Lower leg skin (tissue), 4 donors: ENCODE measurements around the gene FRY. TPM values are rescaled to one million over a fixed set of nuclear protein-coding genes. Genes with fewer than 3 reads are reported as not detected.
A peak's percentile ranks its signal among the peaks of the same experiment; 100 is the strongest.

Experiments used
- DNase-seq, 2 donors: peaks; one replicate each; pipeline ENCODE4 v3.0.0-alpha.2; 2019; ENCODE audit warnings: low spot score in 2 of 2
- H3K4me3 ChIP-seq: fragments of 200-600 bp; sonication (generic); 2 replicates; pipeline ENCODE4 v1.5.1; 2017; ENCODE audit warnings: mild to moderate bottlenecking, low read depth; ENCODE audit not compliant: poor library complexity, severe bottlenecking
- POLR2A ChIP-seq, 2 donors: fragments of 450-650 bp; IDR thresholded peaks; one replicate each; pipeline ENCODE4 v1.6.1; 2016 to 2017; ENCODE audit warnings: antibody characterized with exemption in 2 of 2, mild to moderate bottlenecking in 1 of 2, moderate library complexity in 1 of 2
- WGBS, 2 donors: methylation state at CpG; one replicate each; pipeline ENCODE4 v1.1.5; 2018; 5-methylcytosine and 5-hydroxymethylcytosine counted together
- intact Hi-C: fragments of 100-400 bp; cut with DNase I; formaldehyde crosslinking; loops from one replicate; pipeline ENCODE4 v1.15.0; 2023; ENCODE audit warnings: low total_unique reads
- total RNA-seq, 4 donors: library from RNA; depleted of rRNA; stranded (reverse); fragments of >200 nt; gene quantifications; one replicate each; pipeline ENCODE4 v1.1.0, GENCODE V29; 2016
- TF ChIP-seq, protein P1 (sequence below), 3 donors: fragments of 450-650 bp; IDR thresholded peaks; one replicate each; pipeline ENCODE4 v1.5.1; 2016; ENCODE audit warnings: antibody characterized with exemption in 3 of 3, mild to moderate bottlenecking in 3 of 3, moderate library complexity in 2 of 3

Gene FRY
- total RNA-seq, 4 donors from 2014 or later, result 24.9 to 39.6 (median 35.9) TPM

DNA sequence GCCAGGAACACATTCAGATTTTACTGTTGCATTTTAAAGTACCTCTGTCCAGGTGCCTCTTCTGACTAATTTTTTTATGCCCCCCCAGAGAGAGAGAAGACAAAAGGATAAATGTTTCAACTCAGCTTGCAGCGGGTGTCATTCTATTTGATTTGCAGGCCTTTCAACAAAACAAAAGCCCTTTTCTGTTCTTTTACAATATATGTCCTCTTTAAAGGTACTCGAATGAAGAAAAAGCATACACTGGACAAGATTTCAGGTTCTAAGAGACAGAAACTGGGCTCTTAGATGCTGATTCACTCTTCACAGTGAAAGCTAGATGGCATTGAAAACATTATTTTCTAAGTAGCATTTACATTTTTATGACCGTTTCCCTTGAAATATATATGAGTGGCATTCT, 2.9 kb upstream of the FRY start:
- 78 to 88% methylated on average over 3 of the region's 3 CpGs for WGBS, 2 donors
- H3K4me3 ChIP-seq, result no peak overlapping the region
- DNase-seq, result no peak
- intact Hi-C loops, result no loop called here
- TF ChIP-seq POLR2A (IDR thresholded peaks at IDR 0.05), result no peak
- TF ChIP-seq, protein P1, sequence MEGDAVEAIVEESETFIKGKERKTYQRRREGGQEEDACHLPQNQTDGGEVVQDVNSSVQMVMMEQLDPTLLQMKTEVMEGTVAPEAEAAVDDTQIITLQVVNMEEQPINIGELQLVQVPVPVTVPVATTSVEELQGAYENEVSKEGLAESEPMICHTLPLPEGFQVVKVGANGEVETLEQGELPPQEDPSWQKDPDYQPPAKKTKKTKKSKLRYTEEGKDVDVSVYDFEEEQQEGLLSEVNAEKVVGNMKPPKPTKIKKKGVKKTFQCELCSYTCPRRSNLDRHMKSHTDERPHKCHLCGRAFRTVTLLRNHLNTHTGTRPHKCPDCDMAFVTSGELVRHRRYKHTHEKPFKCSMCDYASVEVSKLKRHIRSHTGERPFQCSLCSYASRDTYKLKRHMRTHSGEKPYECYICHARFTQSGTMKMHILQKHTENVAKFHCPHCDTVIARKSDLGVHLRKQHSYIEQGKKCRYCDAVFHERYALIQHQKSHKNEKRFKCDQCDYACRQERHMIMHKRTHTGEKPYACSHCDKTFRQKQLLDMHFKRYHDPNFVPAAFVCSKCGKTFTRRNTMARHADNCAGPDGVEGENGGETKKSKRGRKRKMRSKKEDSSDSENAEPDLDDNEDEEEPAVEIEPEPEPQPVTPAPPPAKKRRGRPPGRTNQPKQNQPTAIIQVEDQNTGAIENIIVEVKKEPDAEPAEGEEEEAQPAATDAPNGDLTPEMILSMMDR (IDR thresholded peaks at IDR 0.05), result no peak

DNA sequence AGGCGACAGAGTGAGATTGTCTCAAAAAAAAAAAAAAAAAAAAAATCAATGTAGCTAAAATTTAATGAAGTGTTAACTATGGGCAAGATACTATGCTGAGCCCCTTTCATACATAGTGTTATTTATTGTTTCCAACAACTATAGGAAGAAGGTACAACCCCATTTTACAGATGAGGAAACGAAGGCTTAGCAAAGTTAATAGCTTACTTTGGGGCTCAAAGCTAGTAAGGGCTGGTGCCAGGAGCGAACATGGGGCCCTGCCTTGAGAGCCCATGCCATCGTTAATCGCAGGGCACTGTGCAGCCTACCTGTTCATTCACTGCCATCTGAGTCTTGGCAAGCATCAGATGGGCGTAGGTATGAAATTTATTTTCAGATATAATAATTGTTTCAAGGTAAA, 1.9 kb upstream of the FRY start:
- intact Hi-C loops, result loop anchor here (10.0 kb wide), 1 partner anchor 275 kb away; no protein-coding TSS in a partner anchor
- no peak overlapping the region for H3K4me3 ChIP-seq
- TF ChIP-seq POLR2A (IDR thresholded peaks at IDR 0.05), result no peak
- TF ChIP-seq, protein P1 (IDR thresholded peaks at IDR 0.05), result no peak
- no peak for DNase-seq
- 88 to 94% methylated on average over 6 of the region's 6 CpGs for WGBS, 2 donors

DNA sequence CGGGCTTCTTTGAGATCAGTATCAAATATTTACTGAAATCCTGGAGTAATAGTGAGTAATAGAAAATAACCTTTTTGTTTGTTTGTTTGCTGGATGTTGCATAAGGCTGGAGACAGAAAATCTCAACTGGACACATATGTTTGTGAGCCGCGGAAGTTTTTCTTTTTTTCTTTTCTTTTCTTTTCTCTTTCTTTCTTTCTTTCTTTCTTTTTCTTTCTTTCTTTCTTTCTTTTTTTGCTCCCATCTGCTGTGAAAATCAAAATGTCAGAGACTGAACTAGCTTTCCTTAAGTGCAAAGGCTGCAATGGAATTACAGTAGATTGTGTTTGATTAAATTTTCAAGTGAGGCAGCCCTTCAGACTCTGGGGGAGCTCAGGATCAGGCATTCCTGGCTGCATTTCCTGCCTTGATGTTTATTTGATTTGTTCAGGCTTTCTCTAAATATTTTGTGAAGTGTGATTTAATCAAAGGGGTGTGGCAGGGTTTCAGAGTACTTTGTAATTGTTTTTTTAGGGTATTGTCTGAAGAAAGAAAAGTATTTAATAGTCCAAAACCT, 319 bp downstream of the FRY start:
- DNase-seq, result no peak
- intact Hi-C loops, result loop anchor here (10.0 kb wide), 1 partner anchor 273 kb away; no protein-coding TSS in a partner anchor
- no peak for TF ChIP-seq POLR2A (IDR thresholded peaks at IDR 0.05)
- TF ChIP-seq, protein P1 (IDR thresholded peaks at IDR 0.05), result no peak
- WGBS, 2 donors, result 27 to 32% methylated on average over 3 of the region's 3 CpGs
- peak overlapping the region; percentile 55 for H3K4me3 ChIP-seq

DNA sequence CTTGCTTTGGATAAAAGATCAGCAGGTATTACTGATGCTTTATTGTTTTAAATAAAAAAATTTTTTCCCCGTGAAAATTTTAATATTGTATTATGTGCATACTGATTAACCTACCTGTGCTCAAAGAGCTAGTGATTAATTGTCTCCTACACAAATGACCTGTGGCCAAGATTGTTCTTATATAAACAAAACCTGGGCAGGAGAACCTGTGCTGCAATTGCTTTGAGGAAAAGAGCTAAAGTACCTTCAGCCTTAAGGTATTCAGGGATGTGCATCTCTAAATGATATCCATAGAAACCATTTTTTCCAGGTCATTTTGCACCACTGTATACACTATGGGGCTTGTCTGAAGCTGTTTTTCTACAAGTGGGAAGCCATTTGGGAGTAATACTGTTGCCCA, 1.2 kb downstream of the FRY start:
- intact Hi-C loops, result loop anchor here (10.0 kb wide), 1 partner anchor 272 kb away; no protein-coding TSS in a partner anchor
- no peak for DNase-seq
- TF ChIP-seq POLR2A (IDR thresholded peaks at IDR 0.05), result no peak
- TF ChIP-seq, protein P1 (IDR thresholded peaks at IDR 0.05), result no peak
- 61 to 76% methylated on average over 1 of the region's 1 CpG for WGBS, 2 donors
- H3K4me3 ChIP-seq, result no peak overlapping the region

DNA sequence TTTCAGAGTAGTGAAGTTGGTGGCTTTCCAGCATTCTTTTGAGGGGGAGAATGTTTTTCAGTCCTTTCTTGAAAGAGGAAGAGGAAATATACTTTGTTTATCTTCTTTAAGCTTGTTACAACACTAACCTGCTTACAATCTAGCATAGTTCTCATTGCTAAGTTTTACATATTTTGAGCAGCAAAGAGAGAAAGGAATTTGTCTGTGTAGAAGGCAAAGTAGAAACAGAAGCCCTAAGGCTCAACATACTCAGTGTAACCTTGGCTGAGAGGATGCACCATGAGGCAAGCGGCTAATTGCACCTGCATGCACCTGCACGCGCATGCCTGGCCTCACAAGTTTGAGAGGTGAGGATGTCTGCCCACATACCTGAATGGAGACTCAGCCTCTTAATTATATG, 2.2 kb downstream of the FRY start:
- DNase-seq, result no peak

More for the DNA sequence above, 2.2 kb downstream of the FRY start:
- H3K4me3 ChIP-seq, result no peak overlapping the region
- WGBS, 2 donors, result 30 to 56% methylated on average over 3 of the region's 3 CpGs
- intact Hi-C loops, result loop anchor here (10.0 kb wide), 1 partner anchor 271 kb away; no protein-coding TSS in a partner anchor
- TF ChIP-seq POLR2A (IDR thresholded peaks at IDR 0.05), result no peak
- TF ChIP-seq, protein P1 (IDR thresholded peaks at IDR 0.05), result no peak
